Ecto neural progenitor cell (in vitro differentiated cells): Measurements from ENCODE around the gene GRAMD4.

Source experiments
- DNase-seq: peaks from one replicate; pipeline ENCODE4 v3.0.0-alpha.2; 2018; ENCODE audit warnings: low spot score

The GRAMD4 gene

GRCh38 chr22:46672731-46673130 is 52.5 kb downstream of the GRAMD4 start:
- no peak for DNase-seq

DNA sequence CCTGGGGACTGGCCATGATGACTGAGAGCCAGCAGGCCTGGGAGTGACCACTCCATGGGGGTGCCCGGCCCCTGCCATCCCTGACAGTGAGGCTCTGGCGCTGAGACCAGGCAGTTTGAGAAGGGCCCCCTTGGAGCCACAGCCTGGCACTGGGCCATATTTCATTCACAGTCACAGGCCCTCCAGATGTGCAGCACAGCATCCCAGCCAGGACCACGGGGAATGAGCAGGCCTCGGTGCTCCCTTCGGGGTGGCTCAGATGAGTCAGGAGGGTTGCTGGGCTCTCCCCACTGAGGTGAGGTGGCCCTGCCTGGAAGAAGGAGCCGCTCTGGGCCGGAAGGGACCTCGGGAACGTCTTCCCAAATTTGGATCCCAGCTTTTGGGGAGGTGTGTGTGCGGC is 53.0 kb downstream of the GRAMD4 start:
- DNase-seq = no peak

- no peak for DNase-seq
Measured at GRCh38 chr22:46673662-46674236, 53.6 kb downstream of the GRAMD4 start.

DNA sequence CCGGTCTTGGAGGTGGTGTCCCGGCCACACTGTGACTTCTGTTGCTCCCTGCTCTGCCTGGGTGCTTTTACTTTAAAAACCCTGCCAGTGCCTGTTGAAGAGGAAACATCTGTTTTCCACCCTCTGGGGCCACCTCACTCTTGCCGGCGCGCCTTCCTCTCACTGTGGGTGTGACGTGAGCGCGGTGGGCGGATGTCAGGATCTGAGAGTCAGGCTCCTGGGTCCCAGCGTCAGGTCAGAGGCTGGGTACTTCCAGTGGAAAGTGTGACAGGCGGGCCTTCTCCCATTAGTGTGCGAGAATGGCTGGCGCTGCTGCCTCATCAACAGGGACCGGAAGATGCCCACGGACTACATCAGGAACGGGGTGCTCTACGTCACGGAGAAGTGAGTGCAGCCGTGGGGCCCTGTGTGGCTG is 54.2 kb downstream of the GRAMD4 start:
- DNase-seq = no peak

GRCh38 chr22:46674906-46675305 is 54.7 kb downstream of the GRAMD4 start:
- no peak for DNase-seq

GRCh38 chr22:46675479-46675878 is 55.3 kb downstream of the GRAMD4 start:
- DNase-seq = no peak

DNA sequence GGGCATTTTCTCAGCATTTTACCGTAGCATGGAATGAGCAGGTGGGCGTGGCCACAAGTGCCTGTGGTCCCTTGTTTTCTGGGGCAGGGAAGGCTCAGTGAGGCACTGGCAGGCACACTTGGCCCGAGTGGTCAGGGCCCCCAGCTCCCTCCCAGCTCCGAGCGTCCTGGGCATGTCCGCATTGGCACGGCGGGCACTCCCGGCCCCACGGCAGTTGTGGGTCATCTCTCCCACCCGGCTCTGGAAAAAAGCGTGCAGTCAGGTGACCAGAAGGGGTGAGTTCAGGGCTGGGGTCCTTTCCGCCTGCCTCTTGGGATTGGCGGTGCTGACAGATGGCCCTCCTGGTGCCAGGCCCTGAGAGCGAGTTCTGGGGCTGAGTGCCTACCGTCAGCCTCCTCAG is 55.8 kb downstream of the GRAMD4 start:
- DNase-seq = no peak

DNA sequence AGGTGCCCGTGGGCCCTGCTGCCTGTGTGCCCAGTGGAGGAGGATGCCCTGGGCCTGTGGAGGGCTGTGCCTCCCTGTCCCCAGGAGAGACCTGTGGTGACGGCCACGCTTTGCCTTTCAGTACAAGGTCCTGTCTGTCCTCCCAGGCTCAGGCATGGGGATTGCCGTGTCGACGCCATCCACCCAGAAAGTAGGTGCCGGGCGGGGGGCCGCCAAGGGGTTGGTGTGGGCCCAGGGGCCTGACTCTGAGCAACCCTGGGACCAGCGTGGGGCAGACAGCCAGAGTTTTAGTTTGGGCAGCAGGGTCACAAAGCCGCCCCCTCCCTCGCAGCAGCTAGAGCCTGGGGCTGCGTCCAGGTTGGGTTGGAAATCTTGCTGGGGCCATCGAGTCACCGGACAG is 56.3 kb downstream of the GRAMD4 start:
- no peak for DNase-seq

GRCh38 chr22:46676881-46677280 is 56.7 kb downstream of the GRAMD4 start:
- no peak for DNase-seq

- no peak for DNase-seq
Measured at GRCh38 chr22:46677323-46678002, 57.3 kb downstream of the GRAMD4 start.

- DNase-seq = no peak
Measured at GRCh38 chr22:46678003-46678657, 57.9 kb downstream of the GRAMD4 start.

DNA sequence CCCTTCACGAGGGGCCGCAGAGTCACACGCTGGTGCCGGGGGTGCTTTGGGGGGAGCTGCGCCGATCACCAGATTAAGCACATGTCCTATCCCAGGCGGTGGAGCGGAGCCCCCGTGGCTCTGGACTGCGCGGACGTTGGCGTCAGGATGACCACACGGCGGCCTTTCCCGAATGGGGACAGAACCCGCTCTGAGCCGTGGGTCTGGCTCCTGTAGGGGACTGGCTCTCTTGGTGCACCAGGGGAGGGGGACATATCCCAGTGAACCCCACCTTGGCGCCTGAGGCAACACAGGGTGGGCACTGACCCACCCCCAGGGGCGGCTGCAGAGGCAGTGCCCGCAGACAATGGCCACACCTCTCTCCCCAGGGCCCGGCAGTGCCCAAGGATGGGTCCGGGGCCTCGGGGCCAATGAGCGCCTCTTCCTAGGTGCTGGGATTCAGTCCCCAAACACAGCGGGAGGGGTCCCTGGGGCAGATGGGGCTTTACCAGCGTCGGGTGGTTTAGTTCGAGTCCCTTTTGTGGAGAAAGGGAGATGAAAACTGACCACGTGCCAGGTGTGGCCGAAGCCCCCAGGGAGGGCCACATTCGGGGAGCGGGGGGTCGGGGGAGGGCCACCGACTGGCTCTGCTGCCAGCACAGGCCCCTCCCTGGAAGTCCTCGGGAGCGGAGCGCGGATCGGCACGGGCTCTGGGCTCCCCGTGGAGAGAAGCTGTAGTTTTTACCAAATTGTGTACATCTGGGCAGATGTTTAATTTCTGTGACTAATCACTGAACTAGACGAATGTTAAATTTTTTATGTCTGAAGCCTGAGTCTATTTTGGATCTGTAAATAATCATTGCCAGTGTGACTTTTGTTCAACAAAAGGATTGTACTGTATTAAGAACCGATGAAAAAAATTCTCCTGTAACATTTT is 58.9 kb downstream of the GRAMD4 start:
- no peak for DNase-seq

GRCh38 chr22:46679706-46680269 is 59.6 kb downstream of the GRAMD4 start:
- no peak for DNase-seq

GRCh38 chr22:46681010-46681409 is 60.8 kb downstream of the GRAMD4 start:
- no peak for DNase-seq

DNA sequence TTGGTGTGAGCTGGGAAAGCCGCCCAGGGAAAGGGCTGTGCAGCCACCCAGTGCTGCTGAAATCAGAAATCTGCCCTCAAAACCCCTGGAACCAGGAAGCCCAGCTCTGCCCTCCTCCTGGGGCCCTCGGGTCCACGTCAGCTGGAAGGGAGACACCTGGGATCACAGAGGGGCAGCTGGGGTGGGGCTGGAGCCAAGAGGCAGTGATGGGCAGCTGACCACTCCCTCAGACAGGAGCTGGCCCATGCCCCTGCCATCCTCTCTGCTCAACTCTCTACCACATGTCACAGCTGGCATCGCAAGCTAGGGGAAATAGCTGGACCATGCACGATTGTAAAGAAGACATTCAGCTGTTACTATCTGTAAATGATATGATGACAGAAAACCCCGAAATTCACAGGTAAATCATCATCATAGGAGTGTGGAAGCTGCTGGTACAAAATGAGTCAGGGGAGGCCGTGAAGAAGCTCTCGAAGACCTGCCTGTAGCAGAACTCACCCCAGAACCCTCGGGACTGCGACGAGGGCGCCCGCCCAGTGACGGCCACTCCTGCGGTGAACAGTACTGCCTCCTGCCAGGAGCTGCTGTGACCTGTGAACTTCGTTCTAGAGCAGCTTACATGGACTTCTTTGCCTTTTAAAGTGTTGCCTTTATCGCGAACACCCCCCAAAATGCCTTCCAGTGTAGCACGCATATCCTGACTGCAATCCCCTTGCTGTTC is 62.0 kb downstream of the GRAMD4 start:
- DNase-seq = no peak

DNA sequence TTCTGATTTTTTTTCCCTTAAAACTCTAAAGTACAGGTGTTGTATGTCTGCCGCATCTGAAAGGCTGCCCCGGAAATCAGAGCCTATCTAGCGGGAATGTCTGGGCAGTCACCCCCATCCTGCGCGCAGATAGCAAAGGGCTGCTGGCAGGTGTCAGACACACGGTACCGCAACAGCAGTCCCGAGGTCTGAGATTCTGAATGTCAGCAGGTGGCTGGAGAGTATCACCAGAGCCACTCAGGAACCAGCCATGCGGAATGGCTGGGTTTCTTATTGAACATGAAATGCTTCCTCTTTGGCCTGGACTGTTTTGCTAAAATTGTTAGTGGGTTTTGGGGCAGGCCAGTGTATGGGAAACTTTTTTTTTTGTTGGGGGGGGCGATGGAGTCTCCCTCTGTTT is 64.5 kb downstream of the GRAMD4 start:
- DNase-seq = no peak

DNA sequence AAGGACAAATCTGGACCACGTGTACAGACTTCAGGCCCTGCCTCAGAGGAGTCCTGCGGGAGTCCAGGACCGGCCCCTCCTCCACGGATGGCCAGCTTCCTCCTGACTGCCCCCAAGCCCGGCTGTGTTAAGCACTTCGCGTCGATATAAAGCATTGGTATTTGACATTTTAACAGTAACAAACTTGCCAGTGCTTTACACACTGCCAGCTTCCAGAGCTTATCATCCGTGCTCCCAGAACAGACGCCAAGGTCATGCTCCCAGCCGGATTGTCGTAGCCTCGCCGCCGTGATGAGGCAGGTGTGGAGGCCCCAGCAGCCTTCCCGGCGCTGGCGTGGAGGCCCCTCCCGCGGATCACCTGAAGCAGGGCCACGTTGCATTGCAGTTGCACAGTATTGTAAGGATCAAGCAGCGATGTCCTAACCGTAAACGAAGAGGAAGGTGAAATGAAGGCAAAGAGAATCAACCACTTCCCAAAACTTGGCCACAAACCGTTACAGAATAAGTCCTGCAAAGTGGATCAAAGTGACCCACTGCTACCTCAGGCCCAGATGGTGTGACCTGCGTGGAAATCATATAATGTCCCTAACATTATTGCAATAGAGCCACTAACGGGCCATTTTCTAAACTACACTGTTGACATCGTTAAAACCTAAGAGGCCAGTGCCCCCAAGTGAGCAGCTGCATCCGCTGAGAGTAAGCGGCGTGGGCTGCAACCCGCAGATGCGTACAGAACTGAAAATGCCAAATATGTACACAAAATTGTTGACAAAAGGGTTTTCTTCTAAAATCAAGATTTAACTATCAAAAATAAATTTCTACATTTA is 66.2 kb downstream of the GRAMD4 start:
- DNase-seq = no peak

DNA sequence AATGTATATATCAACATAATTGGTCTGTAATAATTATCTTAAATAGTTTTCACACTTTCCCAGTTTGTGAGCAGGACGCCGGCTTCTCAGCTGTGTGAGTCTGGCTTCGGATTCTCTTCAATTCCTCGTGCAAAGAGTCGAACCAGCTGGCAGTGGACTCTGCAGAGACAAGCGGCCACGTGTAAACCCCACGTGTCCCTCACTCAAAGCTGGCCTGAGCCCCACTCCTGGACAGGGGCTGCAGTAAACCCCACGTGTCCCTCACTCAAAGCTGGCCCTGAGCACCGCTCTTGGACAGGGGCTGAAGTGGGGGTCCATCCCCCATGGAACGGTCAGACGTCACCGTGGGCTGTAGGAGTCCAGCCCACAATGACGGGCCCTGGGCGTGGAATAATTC is 66.9 kb downstream of the GRAMD4 start:
- no peak for DNase-seq

- DNase-seq = no peak
Measured at GRCh38 chr22:46687460-46687859, 67.3 kb downstream of the GRAMD4 start.

DNA sequence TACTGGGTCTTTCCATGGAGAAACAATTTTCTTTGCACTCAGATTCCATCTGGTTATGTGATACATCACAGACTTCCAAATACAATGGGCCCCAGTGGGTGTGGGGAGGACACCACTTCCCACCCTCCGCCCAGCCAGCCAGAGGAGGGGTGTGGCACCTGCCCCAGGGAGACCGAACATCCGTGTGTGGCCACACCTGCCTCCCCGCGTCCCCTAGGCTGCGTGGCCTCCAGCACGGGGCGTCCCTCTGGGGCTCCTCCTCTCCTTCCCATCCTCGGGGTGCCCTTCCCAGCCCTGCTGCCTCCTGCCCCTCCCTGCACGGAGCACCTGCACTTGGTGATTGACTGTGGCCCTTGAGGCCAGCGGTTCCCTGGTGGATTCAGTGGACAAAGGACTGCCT is 68.8 kb downstream of the GRAMD4 start:
- no peak for DNase-seq

- no peak for DNase-seq
Measured at GRCh38 chr22:46690146-46690545, 70.0 kb downstream of the GRAMD4 start.
